Panc1 (cell line): Measurements from ENCODE around the gene CCDC86. TPM values are rescaled to one million over a fixed set of nuclear protein-coding genes. Genes with fewer than 3 reads are reported as not detected.

Experiments used
- ATAC-seq: fragments of 200-7000 bp; cut with Tn5 transposase; 2 replicates; pipeline ENCODE4 v1.9.1; 2020; ENCODE audit warnings: mild to moderate bottlenecking, moderate library complexity
- BruUV-seq: library from RNA; stranded (reverse); fragments of 400-500 nt; replicated peaks from 2 replicates; lab custom pipeline; 2021; lab: Mats Ljungman, UMichigan
- CTCF ChIA-PET: fragments of 300-600 bp; sonication (Branson Sonifier 250); formaldehyde crosslinking; loops from one replicate; lab custom pipeline; 2022; ENCODE audit warnings: antibody characterized with exemption; lab: Charles Lee
- POLR2A ChIA-PET: fragments of 300-600 bp; sonication (Branson Sonifier 250); formaldehyde crosslinking; loops from one replicate; lab custom pipeline; 2022; ENCODE audit warnings: antibody characterized with exemption; lab: Charles Lee
- DNase-seq: peaks from one replicate; pipeline ENCODE4 v3.0.0-alpha.2; 2010; ENCODE audit warnings: low read depth, low spot score
- H3K27ac ChIP-seq: 2 replicates; pipeline ENCODE4 v1.5.1; 2011; ENCODE audit warnings: mild to moderate bottlenecking, low read length, inconsistent platforms
- H3K27me3 ChIP-seq: fragments of 200-500 bp; sonication (Bioruptor generic); 2 replicates; pipeline ENCODE4 v1.6.0; 2014; ENCODE audit warnings: low read length, inconsistent platforms; ENCODE audit not compliant: control insufficient read depth, insufficient read depth
- H3K36me3 ChIP-seq: fragments of 200-500 bp; sonication (Bioruptor generic); 2 replicates; pipeline ENCODE4 v1.5.1; 2014; ENCODE audit warnings: inconsistent platforms, mild to moderate bottlenecking, low read length, moderate library complexity; ENCODE audit not compliant: control insufficient read depth, insufficient read depth
- H3K4me1 ChIP-seq: 2 replicates; pipeline ENCODE4 v1.5.1; 2011; ENCODE audit warnings: inconsistent platforms, mild to moderate bottlenecking, low read length, moderate library complexity; ENCODE audit not compliant: control insufficient read depth, insufficient read depth
- H3K4me3 ChIP-seq, 2 experiments: 2 replicates each; pipeline ENCODE4 v1.5.1; 2011 to 2012; ENCODE audit warnings: low read depth in 2 of 2, low read length in 2 of 2, mild to moderate bottlenecking in 2 of 2, inconsistent platforms in 1 of 2, moderate library complexity in 1 of 2
- H3K9me3 ChIP-seq: fragments of 200-500 bp; sonication (Bioruptor generic); 2 replicates; pipeline ENCODE4 v1.5.1; 2014; ENCODE audit warnings: low read depth, mild to moderate bottlenecking, inconsistent platforms, low read length, moderate library complexity; ENCODE audit not compliant: control insufficient read depth, insufficient read depth
- CTCF ChIP-seq: fragments of 450-650 bp; IDR thresholded peaks from 2 replicates; pipeline ENCODE4 v1.5.1; 2017; ENCODE audit warnings: mild to moderate bottlenecking
- POLR2AphosphoS5 ChIP-seq: IDR thresholded peaks from 2 replicates; pipeline ENCODE4 v1.6.1; 2012; ENCODE audit warnings: mild to moderate bottlenecking, low read depth, low read length, moderate library complexity
- REST ChIP-seq, 2 experiments: IDR thresholded peaks; 2 replicates each; pipeline ENCODE4 v1.6.1; 2011 to 2012; ENCODE audit warnings: low read depth in 2 of 2, control low read depth in 1 of 2, low read length in 1 of 2, mild to moderate bottlenecking in 1 of 2, moderate library complexity in 1 of 2; ENCODE audit not compliant: insufficient read depth in 1 of 2
- SIN3A ChIP-seq: IDR thresholded peaks from 2 replicates; pipeline ENCODE4 v1.6.1; 2012; ENCODE audit warnings: low read depth, mild to moderate bottlenecking, low read length, moderate library complexity, borderline replicate concordance; ENCODE audit not compliant: insufficient read depth
- TCF7L2 ChIP-seq: IDR thresholded peaks from 2 replicates; pipeline ENCODE4 v1.6.1; 2011; ENCODE audit warnings: mild to moderate bottlenecking, low read depth, low read length, inconsistent platforms
- in situ Hi-C: cut with HindIII; loops from 2 replicates; pipeline ENCODE4 v1.10.0; 2016; ENCODE audit warnings: low sequenced_read_pairs, low pct_unique_long_range_greater_than_20kb
- intact Hi-C: fragments of 100-400 bp; cut with micrococcal nuclease; formaldehyde crosslinking; loops from one replicate; pipeline ENCODE4 v1.10.0; 2022; ENCODE audit not compliant: unreplicated experiment
- total RNA-seq: library from RNA; stranded (reverse); gene quantifications from one replicate; pipeline ENCODE4 v1.2.1, GENCODE V29; 2021; ENCODE audit not compliant: unreplicated experiment

The CCDC86 gene
- total RNA-seq, 1 experiment from 2014 or later: 70.2 TPM

- H3K36me3 ChIP-seq: no peaks in the 10 kb centered on the region; the same call in 1 of the 2 replicates
- ATAC-seq (no peak), DNase-seq (no peak)
- intact Hi-C loops: no loop called here
- TF ChIP-seq CTCF: no peak
- no peak for TF ChIP-seq POLR2AphosphoS5
- TF ChIP-seq TCF7L2: no peak
- no peak for TF ChIP-seq REST (IDR thresholded peaks at IDR 0.05; ENCODE audit: insufficient read depth in 1 of 2, low read depth in 2 of 2, low read length in 1 of 2)
- H3K27me3 ChIP-seq: peaks cover 8% of the 10 kb centered on the region
- in situ Hi-C loops: no loop called here
- ChIA-PET CTCF (interaction anchor here (0.6 to 1.8 kb wide), 2 partner anchors 10 to 50 kb away, joined by 4 to 5 read pairs; no protein-coding TSS in a partner anchor), POLR2A (no interaction called here)
- H3K9me3 ChIP-seq: no peaks in the 10 kb centered on the region
- no peak overlapping the region for H3K4me3 ChIP-seq
- H3K4me1 ChIP-seq: peaks cover 6% of the 10 kb centered on the region; the same call in 1 of the 2 replicates
- H3K27ac ChIP-seq: no peak overlapping the region
- no TSS peak for BruUV-seq
Observed at GRCh38 chr11:60836866-60837515, 4.9 kb upstream of the CCDC86 start.

GRCh38 chr11:60838132-60838531 lies 3.8 kb upstream of the CCDC86 start:
- ATAC-seq (no peak), DNase-seq (no peak)
- Histone ChIP-seq H3K27ac (no peak overlapping the region), H3K36me3 (no peaks in the 10 kb centered on the region; the same call in 1 of the 2 replicates), H3K9me3 (no peaks in the 10 kb centered on the region), H3K4me3 (no peak overlapping the region), H3K27me3 (peaks cover 2% of the 10 kb centered on the region; the same call in 1 of the 2 replicates), H3K4me1 (peaks cover 6% of the 10 kb centered on the region; the same call in 1 of the 2 replicates)
- ChIA-PET POLR2A (no interaction called here), CTCF (interaction anchor here (1.8 kb wide), 1 partner anchor 49 kb away, joined by 5 read pairs; no protein-coding TSS in a partner anchor)
- TF ChIP-seq POLR2AphosphoS5 (no peak), REST (IDR thresholded peaks at IDR 0.05; ENCODE audit: insufficient read depth in 1 of 2, low read depth in 2 of 2, low read length in 1 of 2) (no peak), CTCF (no peak), SIN3A (no peak), TCF7L2 (no peak)
- BruUV-seq: no TSS peak
- intact Hi-C loops: no loop called here
- in situ Hi-C loops: no loop called here
